Liver (tissue), 3 donors: ENCODE measurements around the gene ATP2B2.

Source experiments
- GABPA ChIP-seq, 2 donors: IDR thresholded peaks in 1 of 2; conservative IDR thresholded peaks in 1 of 2; 2 replicates each; pipeline ENCODE4 v1.6.1; 2016; ENCODE audit warnings: antibody characterized with exemption in 2 of 2, mild to moderate bottlenecking in 1 of 2, moderate library complexity in 1 of 2
- TF ChIP-seq, protein P1 (sequence below): fragments of 150-350 bp; IDR thresholded peaks from 2 replicates; pipeline ENCODE4 v1.5.1; 2017; ENCODE audit warnings: improper control_type of control experiment, low read depth, low read length; ENCODE audit not compliant: missing input control
- donor health status: healthy.
- donor health status: healthy.

DNA sequence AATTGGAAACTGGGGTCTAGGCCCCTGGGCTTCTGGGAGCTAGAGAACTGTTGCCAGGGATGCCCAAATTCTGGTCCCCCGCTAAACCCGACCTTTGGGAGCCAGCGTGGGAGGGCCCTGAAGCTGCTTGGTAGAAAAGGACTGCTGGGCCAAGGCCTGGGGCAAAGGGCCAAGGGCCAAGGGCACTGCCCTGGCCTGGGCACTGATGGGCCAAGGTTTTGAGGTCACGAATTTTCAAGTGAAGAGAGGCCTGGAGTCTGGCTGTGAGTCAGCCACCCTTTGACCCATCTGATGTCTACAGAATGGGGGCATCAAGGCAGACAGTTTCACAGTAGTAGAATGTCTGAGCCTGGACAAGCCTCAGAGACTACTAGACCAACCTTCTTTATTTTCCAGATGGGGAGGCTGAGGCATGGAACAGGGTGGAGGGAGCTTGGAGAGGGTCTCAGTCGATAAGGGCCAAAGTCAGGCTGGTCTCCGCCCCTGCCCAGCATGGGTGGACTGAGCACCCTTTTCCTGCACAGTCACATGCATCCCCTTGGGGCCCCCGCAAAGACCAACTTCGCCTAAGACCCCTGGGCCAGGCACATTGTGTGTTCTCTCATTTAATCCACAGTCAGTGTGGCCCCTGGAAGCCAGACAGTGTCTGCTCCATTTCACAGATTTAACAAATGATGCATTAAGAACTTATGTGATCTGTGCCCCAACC lies 66.3 kb downstream of the ATP2B2 start:
- no peak for TF ChIP-seq GABPA (IDR thresholded peaks at IDR 0.05 in 1 of 2, conservative IDR thresholded peaks at IDR 0.05 in 1 of 2)
- TF ChIP-seq, protein P1, sequence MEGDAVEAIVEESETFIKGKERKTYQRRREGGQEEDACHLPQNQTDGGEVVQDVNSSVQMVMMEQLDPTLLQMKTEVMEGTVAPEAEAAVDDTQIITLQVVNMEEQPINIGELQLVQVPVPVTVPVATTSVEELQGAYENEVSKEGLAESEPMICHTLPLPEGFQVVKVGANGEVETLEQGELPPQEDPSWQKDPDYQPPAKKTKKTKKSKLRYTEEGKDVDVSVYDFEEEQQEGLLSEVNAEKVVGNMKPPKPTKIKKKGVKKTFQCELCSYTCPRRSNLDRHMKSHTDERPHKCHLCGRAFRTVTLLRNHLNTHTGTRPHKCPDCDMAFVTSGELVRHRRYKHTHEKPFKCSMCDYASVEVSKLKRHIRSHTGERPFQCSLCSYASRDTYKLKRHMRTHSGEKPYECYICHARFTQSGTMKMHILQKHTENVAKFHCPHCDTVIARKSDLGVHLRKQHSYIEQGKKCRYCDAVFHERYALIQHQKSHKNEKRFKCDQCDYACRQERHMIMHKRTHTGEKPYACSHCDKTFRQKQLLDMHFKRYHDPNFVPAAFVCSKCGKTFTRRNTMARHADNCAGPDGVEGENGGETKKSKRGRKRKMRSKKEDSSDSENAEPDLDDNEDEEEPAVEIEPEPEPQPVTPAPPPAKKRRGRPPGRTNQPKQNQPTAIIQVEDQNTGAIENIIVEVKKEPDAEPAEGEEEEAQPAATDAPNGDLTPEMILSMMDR = no peak
